ENCODE results near the gene PNPLA6. TPM values are rescaled to one million over a fixed set of nuclear protein-coding genes. Genes with fewer than 3 reads are reported as not detected.

The PNPLA6 gene
- total RNA-seq, 1 experiment from 2014 or later: 67.6 TPM

DNA sequence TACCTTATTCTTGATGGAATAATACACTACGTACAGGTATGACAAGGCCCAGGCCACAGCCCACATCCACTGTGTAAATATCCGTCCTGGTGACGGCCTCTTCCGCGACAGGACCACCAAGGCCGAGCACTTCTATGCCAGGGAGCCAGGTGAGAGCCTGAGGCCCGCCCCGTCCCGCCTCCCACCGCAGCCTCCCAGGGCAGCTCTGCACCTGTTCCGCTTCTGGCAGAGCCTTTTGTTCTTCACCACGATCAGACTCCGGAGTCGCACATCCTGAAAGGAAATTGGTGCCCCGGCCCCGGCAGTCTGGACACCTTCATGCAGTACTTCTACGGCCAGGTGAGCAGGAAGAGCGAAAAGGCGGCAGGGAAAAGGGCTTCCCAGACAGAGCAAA is 30.2 kb upstream of the PNPLA6 start:
- BruUV-seq (replicated peaks): no TSS peak
- no peak for DNase-seq
- no peaks in the 10 kb centered on the region for H3K4me1 ChIP-seq
- Mint-ChIP-seq H3K4me3 (ENCODE audit: unreplicated experiment) (no peak overlapping the region), H3K9me3 (ENCODE audit: unreplicated experiment) (no peaks in the 10 kb centered on the region), H3K27me3 (ENCODE audit: insufficient read depth, unreplicated experiment) (no peaks in the 10 kb centered on the region), H3K27ac (ENCODE audit: unreplicated experiment) (no peak overlapping the region), H3K4me1 (ENCODE audit: low read depth, unreplicated experiment) (no peaks in the 10 kb centered on the region), H3K36me3 (ENCODE audit: insufficient read depth, unreplicated experiment) (peaks cover 10% of the 10 kb centered on the region)
- CTCF ChIA-PET: interaction anchor here (0.7 kb wide), 1 partner anchor 10 kb away, joined by 3 read pairs; no protein-coding TSS in a partner anchor
- intact Hi-C loops (cut with micrococcal nuclease; ENCODE audit: unreplicated experiment): no loop called here
- POLR2A ChIA-PET: interaction anchor here (0.8 kb wide), 1 partner anchor 17 kb away, joined by 9 read pairs; no protein-coding TSS in a partner anchor
- H3K4me3 ChIP-seq (ENCODE audit: low read depth, low read length): no peak overlapping the region
- no peaks in the 10 kb centered on the region for H3K36me3 ChIP-seq (ENCODE audit: control insufficient read depth, insufficient read depth, low read length)
- no peaks in the 10 kb centered on the region for H3K27me3 ChIP-seq (replicated peaks; ENCODE audit: control insufficient read depth, insufficient read depth, low read length)
- no peaks in the 10 kb centered on the region for H3K9me3 ChIP-seq
- TF ChIP-seq, protein P1, sequence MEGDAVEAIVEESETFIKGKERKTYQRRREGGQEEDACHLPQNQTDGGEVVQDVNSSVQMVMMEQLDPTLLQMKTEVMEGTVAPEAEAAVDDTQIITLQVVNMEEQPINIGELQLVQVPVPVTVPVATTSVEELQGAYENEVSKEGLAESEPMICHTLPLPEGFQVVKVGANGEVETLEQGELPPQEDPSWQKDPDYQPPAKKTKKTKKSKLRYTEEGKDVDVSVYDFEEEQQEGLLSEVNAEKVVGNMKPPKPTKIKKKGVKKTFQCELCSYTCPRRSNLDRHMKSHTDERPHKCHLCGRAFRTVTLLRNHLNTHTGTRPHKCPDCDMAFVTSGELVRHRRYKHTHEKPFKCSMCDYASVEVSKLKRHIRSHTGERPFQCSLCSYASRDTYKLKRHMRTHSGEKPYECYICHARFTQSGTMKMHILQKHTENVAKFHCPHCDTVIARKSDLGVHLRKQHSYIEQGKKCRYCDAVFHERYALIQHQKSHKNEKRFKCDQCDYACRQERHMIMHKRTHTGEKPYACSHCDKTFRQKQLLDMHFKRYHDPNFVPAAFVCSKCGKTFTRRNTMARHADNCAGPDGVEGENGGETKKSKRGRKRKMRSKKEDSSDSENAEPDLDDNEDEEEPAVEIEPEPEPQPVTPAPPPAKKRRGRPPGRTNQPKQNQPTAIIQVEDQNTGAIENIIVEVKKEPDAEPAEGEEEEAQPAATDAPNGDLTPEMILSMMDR (IDR thresholded peaks at IDR 0.05; ENCODE audit: insufficient read depth in 1 of 2, low read depth in 1 of 2, low read length in 1 of 2, severe bottlenecking in 1 of 2, unreplicated experiment in 1 of 2): no peak

DNA sequence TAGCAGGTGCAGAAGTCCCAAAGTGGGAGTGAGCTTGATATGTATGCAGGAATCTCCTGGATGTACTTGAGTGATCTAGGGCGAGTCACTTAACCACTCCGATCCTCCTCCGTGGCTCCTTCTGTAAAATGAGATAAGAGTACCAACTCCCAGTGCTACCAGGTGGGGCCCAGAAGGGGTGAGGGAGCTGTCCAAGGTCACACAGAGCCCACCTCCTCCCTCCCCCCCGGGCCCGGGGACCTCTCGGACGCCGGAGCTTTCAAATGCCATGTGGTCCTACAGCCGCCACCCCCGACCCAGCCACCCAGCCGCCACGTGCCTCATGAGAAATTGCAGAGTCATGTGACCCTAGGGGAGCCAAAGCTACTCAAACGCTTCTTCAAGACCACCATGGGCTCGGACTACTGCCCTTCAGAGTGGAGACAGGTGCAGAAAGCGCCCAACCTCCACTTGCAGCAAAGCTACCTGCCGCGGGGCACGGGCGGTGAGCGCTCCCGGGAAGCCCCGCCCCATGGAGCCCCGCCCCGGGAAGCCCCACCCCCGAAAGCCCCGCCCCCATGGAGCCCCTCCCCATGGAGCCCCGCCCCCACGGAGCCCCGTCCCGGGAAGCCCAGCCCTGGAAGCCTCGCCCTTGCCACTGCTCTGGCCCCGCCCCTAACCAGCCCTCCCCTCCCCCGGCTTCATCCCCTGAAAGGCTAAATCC is 29.7 kb upstream of the PNPLA6 start:
- Histone ChIP-seq H3K9me3 (no peaks in the 10 kb centered on the region), H3K4me1 (no peaks in the 10 kb centered on the region), H3K36me3 (ENCODE audit: control insufficient read depth, insufficient read depth, low read length) (no peaks in the 10 kb centered on the region), H3K4me3 (ENCODE audit: low read depth, low read length) (peak overlapping the region; percentile 2; the same call in 1 of the 2 replicates), H3K27me3 (replicated peaks; ENCODE audit: control insufficient read depth, insufficient read depth, low read length) (no peaks in the 10 kb centered on the region)
- intact Hi-C loops (cut with micrococcal nuclease; ENCODE audit: unreplicated experiment): no loop called here
- DNase-seq: peak in 1 of 2 experiments; percentile 32
- no TSS peak for BruUV-seq (replicated peaks)
- H3K27me3 Mint-ChIP-seq (ENCODE audit: insufficient read depth, unreplicated experiment): no peaks in the 10 kb centered on the region
- H3K9me3 Mint-ChIP-seq (ENCODE audit: unreplicated experiment): no peaks in the 10 kb centered on the region
- no peaks in the 10 kb centered on the region for H3K4me1 Mint-ChIP-seq (ENCODE audit: low read depth, unreplicated experiment)
- peaks cover 10% of the 10 kb centered on the region for H3K36me3 Mint-ChIP-seq (ENCODE audit: insufficient read depth, unreplicated experiment)
- no peak overlapping the region for H3K27ac Mint-ChIP-seq (ENCODE audit: unreplicated experiment)
- CTCF ChIA-PET: interaction anchor here (0.6 to 0.7 kb wide), 2 partner anchors 11 to 249 kb away, joined by 3 read pairs; no protein-coding TSS in a partner anchor
- TF ChIP-seq, protein P1 (IDR thresholded peaks at IDR 0.05; ENCODE audit: insufficient read depth in 1 of 2, low read depth in 1 of 2, low read length in 1 of 2, severe bottlenecking in 1 of 2, unreplicated experiment in 1 of 2): no peak
- POLR2A ChIA-PET: interaction anchor here (0.6 to 0.8 kb wide), 3 partner anchors 10 to 17 kb away, joined by 3 to 9 read pairs (median 3); partner anchors contain the start of gene ZNF358
- H3K4me3 Mint-ChIP-seq (ENCODE audit: unreplicated experiment): peak overlapping the region; percentile 54

DNA sequence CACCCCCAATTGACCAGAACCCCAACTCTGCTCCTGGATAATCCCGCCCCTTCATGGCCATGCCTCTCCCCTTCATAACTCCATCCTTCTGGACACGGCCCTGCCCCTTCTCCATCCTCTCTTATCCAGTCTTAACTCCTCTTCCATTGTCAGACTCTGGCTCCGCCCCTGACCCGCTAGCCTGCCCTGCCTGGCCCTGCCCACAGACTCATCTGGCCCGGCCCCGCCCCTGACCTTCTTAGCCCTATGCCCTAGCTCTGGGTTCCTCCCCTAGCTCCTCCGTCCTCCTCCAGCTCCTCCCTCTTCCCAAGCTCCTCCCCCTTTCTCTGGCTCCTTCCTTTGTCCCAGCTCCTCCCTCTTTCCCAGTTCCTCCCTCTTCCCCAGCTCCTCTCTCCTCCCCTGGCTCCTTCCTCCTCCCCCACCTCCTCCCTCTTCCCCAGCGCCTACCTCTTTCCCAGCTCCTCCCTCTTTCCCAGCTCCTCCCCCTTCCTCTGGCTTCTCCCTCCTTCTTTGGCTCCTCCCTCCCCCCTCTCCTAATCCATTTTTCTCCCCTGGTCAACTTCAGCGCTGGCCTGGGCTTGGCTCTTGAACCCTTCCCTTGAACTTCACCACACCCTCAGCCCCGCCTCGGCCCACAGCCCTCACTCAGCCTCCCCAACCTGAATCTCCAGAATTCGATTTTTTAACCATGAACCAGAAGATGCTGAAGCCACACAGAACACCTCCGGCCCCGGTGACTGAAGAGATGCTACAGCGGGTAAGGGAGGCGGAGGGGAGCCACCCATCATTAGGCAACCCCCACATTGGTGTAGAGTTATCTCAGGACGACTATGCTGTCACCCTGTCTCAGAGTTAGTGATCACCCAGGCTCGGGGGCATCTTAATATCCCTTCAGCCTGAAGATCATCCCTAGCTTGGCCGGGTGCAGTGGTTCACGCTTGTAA is 28.9 kb upstream of the PNPLA6 start:
- peak overlapping the region; percentile 54 for H3K4me3 Mint-ChIP-seq (ENCODE audit: unreplicated experiment)
- no peaks in the 10 kb centered on the region for H3K27me3 Mint-ChIP-seq (ENCODE audit: insufficient read depth, unreplicated experiment)
- H3K4me1 Mint-ChIP-seq (ENCODE audit: low read depth, unreplicated experiment): no peaks in the 10 kb centered on the region
- CTCF ChIA-PET: interaction anchor here (0.6 kb wide), 1 partner anchor 249 kb away, joined by 3 read pairs; no protein-coding TSS in a partner anchor
- Histone ChIP-seq H3K36me3 (ENCODE audit: control insufficient read depth, insufficient read depth, low read length) (no peaks in the 10 kb centered on the region), H3K4me1 (no peaks in the 10 kb centered on the region), H3K9me3 (no peaks in the 10 kb centered on the region), H3K4me3 (ENCODE audit: low read depth, low read length) (no peak overlapping the region), H3K27me3 (replicated peaks; ENCODE audit: control insufficient read depth, insufficient read depth, low read length) (no peaks in the 10 kb centered on the region)
- H3K36me3 Mint-ChIP-seq (ENCODE audit: insufficient read depth, unreplicated experiment): peaks cover 10% of the 10 kb centered on the region
- POLR2A ChIA-PET: interaction anchor here (0.6 to 0.7 kb wide), 3 partner anchors 10 to 17 kb away, joined by 3 read pairs; partner anchors contain the start of gene ZNF358
- intact Hi-C loops (cut with micrococcal nuclease; ENCODE audit: unreplicated experiment): no loop called here
- TF ChIP-seq, protein P1 (IDR thresholded peaks at IDR 0.05; ENCODE audit: insufficient read depth in 1 of 2, low read depth in 1 of 2, low read length in 1 of 2, severe bottlenecking in 1 of 2, unreplicated experiment in 1 of 2): no peak
- no peaks in the 10 kb centered on the region for H3K9me3 Mint-ChIP-seq (ENCODE audit: unreplicated experiment)
- DNase-seq: peak; percentile 63 to 87
- no peak overlapping the region for H3K27ac Mint-ChIP-seq (ENCODE audit: unreplicated experiment)
- no TSS peak for BruUV-seq (replicated peaks)
